ENCODE data around the gene VPS39. TPM values are rescaled to one million over a fixed set of nuclear protein-coding genes. Genes with fewer than 3 reads are reported as not detected.

VPS39 gene
- total RNA-seq, 2 donors from 2014 or later: 33.1 to 38.3 TPM

GRCh38 chr15:42198516-42198915 lies 9.6 kb downstream of the VPS39 start:
- Histone ChIP-seq H3K27ac (no peak overlapping the region), H3K27me3 (no peaks in the 10 kb centered on the region), H3K36me3 (peaks cover 24% of the 10 kb centered on the region), H3K4me1 (no peaks in the 10 kb centered on the region), H3K4me3 (no peak overlapping the region), H3K9me3 (no peaks in the 10 kb centered on the region)
- no peak for DNase-seq (ENCODE audit: low spot score)
- TF ChIP-seq CTCF (IDR thresholded peaks at IDR 0.05): no peak

GRCh38 chr15:42194513-42194912 lies 13.6 kb downstream of the VPS39 start:
- Histone ChIP-seq H3K27ac (no peak overlapping the region), H3K36me3 (peaks cover 39% of the 10 kb centered on the region), H3K4me3 (no peak overlapping the region), H3K9me3 (no peaks in the 10 kb centered on the region), H3K27me3 (no peaks in the 10 kb centered on the region), H3K4me1 (no peaks in the 10 kb centered on the region)
- no peak for TF ChIP-seq CTCF (IDR thresholded peaks at IDR 0.05)
- no peak for DNase-seq (ENCODE audit: low spot score)

DNA sequence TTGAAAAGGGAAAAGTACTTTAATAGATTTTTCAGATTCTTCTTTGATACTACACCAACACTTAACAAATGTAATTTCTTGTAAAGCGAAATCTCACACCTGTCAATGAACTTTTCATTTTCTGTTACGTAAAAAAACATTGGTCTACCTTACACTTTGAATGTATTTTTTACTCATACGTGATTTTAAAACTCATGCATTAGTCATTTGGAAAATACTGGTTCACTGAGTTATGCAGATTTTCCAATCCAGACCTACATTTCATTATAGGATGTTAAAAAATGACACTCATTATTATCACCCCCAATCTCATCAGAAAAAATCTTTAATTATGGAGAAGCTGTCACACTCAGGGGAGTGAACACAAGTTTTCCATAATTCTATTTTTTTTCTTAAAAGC lies 14.7 kb downstream of the VPS39 start:
- TF ChIP-seq CTCF (IDR thresholded peaks at IDR 0.05): no peak
- Histone ChIP-seq H3K36me3 (peaks cover 39% of the 10 kb centered on the region), H3K27ac (no peak overlapping the region), H3K9me3 (no peaks in the 10 kb centered on the region), H3K4me1 (no peaks in the 10 kb centered on the region), H3K4me3 (no peak overlapping the region), H3K27me3 (no peaks in the 10 kb centered on the region)
- no peak for DNase-seq (ENCODE audit: low spot score)

DNA sequence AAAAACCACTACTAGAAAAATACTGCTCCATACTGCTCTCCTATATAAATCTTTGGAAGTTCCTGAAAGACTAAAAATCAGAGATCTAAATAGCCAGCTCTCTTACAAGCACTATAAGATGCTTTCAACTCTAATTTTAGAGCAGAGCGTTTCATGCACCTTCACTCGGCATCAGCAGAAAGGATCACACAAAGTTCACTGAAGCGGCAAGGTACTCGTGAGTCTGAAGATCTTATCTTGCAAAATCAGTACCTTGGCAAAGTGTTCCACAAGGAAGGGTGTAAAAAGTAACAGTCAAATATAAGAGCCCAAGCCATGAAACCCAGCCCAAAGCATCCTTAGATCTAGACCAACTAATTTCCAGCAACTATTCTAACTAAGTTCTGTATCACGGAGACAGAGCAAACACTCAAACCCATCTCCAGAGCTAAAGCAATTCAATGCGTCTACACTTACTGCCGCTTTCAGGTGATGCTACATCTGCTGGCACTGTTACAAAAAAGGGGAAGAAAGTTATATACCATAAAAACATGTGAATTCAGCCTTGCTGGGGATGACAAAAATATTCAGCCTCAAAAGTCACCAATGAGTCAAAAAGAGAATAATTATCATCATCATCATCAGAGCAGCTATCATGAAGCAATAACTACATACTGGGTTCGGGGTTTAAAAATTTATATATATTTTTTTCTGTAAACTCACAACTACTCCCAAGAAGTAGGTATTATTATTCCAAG lies 16.3 kb downstream of the VPS39 start:
- TF ChIP-seq CTCF (IDR thresholded peaks at IDR 0.05): no peak
- no peaks in the 10 kb centered on the region for H3K27me3 ChIP-seq
- H3K36me3 ChIP-seq: peaks cover 42% of the 10 kb centered on the region
- H3K4me3 ChIP-seq: no peak overlapping the region
- DNase-seq (ENCODE audit: low spot score): no peak
- H3K27ac ChIP-seq: no peak overlapping the region
- no peaks in the 10 kb centered on the region for H3K4me1 ChIP-seq
- H3K9me3 ChIP-seq: no peaks in the 10 kb centered on the region

- DNase-seq (ENCODE audit: low spot score): no peak
- Histone ChIP-seq H3K27ac (no peak overlapping the region), H3K9me3 (no peaks in the 10 kb centered on the region), H3K4me3 (no peak overlapping the region), H3K27me3 (no peaks in the 10 kb centered on the region), H3K4me1 (no peaks in the 10 kb centered on the region), H3K36me3 (peaks cover 56% of the 10 kb centered on the region)
- TF ChIP-seq CTCF (IDR thresholded peaks at IDR 0.05): no peak
Observed at GRCh38 chr15:42190370-42190769, 17.7 kb downstream of the VPS39 start.

DNA sequence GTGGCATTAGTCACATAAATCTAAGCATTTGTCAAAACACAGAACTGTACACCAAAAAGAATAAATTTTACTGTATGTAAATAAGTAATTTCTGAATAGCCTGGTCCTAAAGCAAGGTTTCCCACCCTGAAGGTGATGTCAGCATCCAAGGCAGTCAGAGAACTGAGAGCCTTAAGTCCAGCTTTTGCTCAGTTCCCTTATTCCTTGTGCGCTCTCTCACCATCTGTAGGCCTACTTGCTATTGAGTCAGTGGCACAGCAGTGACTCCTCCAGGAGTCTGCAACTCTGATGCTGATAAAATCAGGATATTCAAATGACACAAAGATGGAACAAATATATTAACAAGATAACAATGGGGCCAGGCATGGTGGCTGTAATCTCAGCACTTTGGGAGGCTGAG lies 22.3 kb downstream of the VPS39 start:
- Histone ChIP-seq H3K9me3 (no peaks in the 10 kb centered on the region), H3K27me3 (no peaks in the 10 kb centered on the region), H3K36me3 (peaks cover 85% of the 10 kb centered on the region), H3K27ac (no peak overlapping the region), H3K4me3 (no peak overlapping the region), H3K4me1 (no peaks in the 10 kb centered on the region)
- no peak for TF ChIP-seq CTCF (IDR thresholded peaks at IDR 0.05)
- DNase-seq (ENCODE audit: low spot score): no peak

Data from right atrium auricular region (tissue), 2 donors.